Large intestine (tissue), 3 donors: ENCODE data around the gene USP6NL. TPM values are rescaled to one million over a fixed set of nuclear protein-coding genes. Genes with fewer than 3 reads are reported as not detected.
A peak's percentile ranks its signal among the peaks of the same experiment; 100 is the strongest.
"Not testable (repeated sequence)": the region's sequence is repeated elsewhere in the genome, so short reads cannot be mapped to it uniquely, and the experiment has no call there.

Source experiments
- DNase-seq, 2 donors: peaks; one replicate each; pipeline versions ENCODE4 v3.0.0 to v3.0.0-alpha.2; 2013
- H3K27ac ChIP-seq: one replicate; pipeline ENCODE4 v1.5.1; 2013; ENCODE audit warnings: low read length
- H3K27me3 ChIP-seq: 2 replicates; pipeline ENCODE4 v1.6.1; 2013; ENCODE audit warnings: low read length; ENCODE audit not compliant: control insufficient read depth, insufficient read depth
- H3K36me3 ChIP-seq: 2 replicates; pipeline ENCODE4 v1.6.1; 2013; ENCODE audit warnings: low read length; ENCODE audit not compliant: control insufficient read depth, insufficient read depth
- H3K4me1 ChIP-seq: one replicate; pipeline ENCODE4 v1.6.1; 2013; ENCODE audit warnings: low read length; ENCODE audit not compliant: control insufficient read depth, insufficient read depth
- H3K4me3 ChIP-seq: one replicate; pipeline ENCODE4 v1.5.1; 2013; ENCODE audit warnings: low read length
- H3K9me3 ChIP-seq: one replicate; pipeline ENCODE4 v1.6.1; 2013; ENCODE audit warnings: mild to moderate bottlenecking, low read depth, low read length, moderate library complexity; ENCODE audit not compliant: control insufficient read depth
- WGBS: methylation state at CpG from one replicate; pipeline ENCODE4 v1.1.5; 2013; ENCODE audit warnings: low lambda C conversion rate; ENCODE audit not compliant: insufficient coverage; 5-methylcytosine and 5-hydroxymethylcytosine counted together
- polyA plus RNA-seq: library from polyadenylated mRNA; unstranded; fragments of 120-200 nt; gene quantifications from one replicate; pipeline ENCODE4 v1.2.1, GENCODE V29; 2013

Gene USP6NL
- polyA plus RNA-seq, 1 donor = 20.4 TPM

DNA sequence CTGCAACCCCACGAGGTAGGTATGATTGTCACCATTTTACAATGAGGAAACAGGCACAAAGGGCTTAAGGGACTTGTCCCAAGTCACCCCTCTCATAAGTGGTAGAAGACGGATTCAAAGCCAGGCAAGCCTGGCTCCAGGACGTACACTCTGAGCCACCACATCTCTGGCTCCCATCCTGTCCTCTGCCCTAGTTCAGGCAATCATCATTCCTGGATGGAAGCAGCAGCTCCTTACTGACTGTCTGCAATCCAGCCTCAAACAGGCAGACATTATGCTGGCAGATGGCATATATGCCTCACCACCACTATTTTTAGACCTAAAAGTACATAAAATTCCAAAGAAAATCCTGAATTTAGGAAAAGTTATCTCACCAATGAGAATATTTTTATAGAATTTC is 100.7 kb downstream of the USP6NL start:
- Histone ChIP-seq H3K9me3 (no peaks in the 10 kb centered on the region), H3K27ac (no peak overlapping the region), H3K36me3 (peaks cover 12% of the 10 kb centered on the region), H3K27me3 (no peaks in the 10 kb centered on the region), H3K4me3 (no peak overlapping the region), H3K4me1 (no peaks in the 10 kb centered on the region)
- DNase-seq = no peak
- no CpG with 5 or more reads among the region's 3 CpGs for WGBS

DNA sequence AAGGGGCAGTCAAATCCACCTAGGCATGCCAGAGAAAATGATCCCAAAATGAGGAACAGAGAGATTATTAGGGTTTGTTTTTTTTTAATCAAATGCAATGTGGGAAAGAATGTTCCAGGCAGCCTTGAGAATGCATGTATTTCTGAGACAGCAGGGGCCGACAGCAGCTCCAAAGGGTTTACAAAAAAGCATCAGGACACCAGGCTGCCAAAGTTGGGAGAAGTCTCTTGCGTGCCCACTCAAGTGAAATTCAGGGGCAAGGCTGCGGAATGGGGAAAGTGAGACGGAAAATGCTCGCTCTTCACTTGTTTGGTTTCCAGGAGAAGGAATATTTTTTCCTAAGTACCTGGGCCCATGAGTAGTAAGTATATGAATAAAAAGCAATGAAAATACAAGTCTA is 101.2 kb downstream of the USP6NL start:
- H3K9me3 ChIP-seq = no peaks in the 10 kb centered on the region
- 100% methylated on average over 1 of the region's 5 CpGs for WGBS
- H3K27me3 ChIP-seq = no peaks in the 10 kb centered on the region
- H3K27ac ChIP-seq = no peak overlapping the region
- no peak for DNase-seq
- no peak overlapping the region for H3K4me3 ChIP-seq
- peaks cover 13% of the 10 kb centered on the region for H3K36me3 ChIP-seq
- no peaks in the 10 kb centered on the region for H3K4me1 ChIP-seq

DNA sequence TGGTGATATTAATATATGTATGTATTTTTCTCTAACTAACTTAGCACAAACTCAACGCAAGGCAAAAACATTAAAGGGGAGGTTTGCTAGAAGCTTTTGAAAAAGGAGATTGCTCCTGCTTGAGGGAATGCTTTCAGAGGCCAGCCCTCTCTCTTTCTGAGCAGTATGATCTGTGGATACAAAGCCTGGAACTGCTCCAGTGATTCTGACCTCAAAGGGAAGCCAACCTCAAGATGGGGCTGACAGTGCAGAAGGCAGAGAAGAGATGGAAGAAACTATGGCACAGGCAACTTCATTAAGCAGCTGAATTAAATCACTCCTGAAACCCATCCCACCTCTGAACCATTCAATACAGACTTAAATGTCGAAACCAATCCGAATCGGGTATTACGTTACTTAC is 102.4 kb downstream of the USP6NL start:
- Histone ChIP-seq H3K4me3 (no peak overlapping the region), H3K9me3 (no peaks in the 10 kb centered on the region), H3K27ac (no peak overlapping the region), H3K27me3 (no peaks in the 10 kb centered on the region), H3K36me3 (peaks cover 13% of the 10 kb centered on the region), H3K4me1 (no peaks in the 10 kb centered on the region)
- WGBS = 100% methylated on average over 1 of the region's 5 CpGs
- DNase-seq = no peak

GRCh38 chr10:11506247-11506789 is 105.1 kb downstream of the USP6NL start:
- Histone ChIP-seq H3K9me3 (no peaks in the 10 kb centered on the region), H3K4me3 (no peak overlapping the region), H3K27ac (no peak overlapping the region), H3K27me3 (no peaks in the 10 kb centered on the region), H3K4me1 (no peaks in the 10 kb centered on the region), H3K36me3 (peaks cover 10% of the 10 kb centered on the region)
- DNase-seq = no peak
- no CpG with 5 or more reads among the region's 3 CpGs for WGBS

- no peak for DNase-seq
- no peak overlapping the region for H3K4me3 ChIP-seq
- no peaks in the 10 kb centered on the region for H3K27me3 ChIP-seq
Observed at GRCh38 chr10:11505639-11506038, 105.8 kb downstream of the USP6NL start.

DNA sequence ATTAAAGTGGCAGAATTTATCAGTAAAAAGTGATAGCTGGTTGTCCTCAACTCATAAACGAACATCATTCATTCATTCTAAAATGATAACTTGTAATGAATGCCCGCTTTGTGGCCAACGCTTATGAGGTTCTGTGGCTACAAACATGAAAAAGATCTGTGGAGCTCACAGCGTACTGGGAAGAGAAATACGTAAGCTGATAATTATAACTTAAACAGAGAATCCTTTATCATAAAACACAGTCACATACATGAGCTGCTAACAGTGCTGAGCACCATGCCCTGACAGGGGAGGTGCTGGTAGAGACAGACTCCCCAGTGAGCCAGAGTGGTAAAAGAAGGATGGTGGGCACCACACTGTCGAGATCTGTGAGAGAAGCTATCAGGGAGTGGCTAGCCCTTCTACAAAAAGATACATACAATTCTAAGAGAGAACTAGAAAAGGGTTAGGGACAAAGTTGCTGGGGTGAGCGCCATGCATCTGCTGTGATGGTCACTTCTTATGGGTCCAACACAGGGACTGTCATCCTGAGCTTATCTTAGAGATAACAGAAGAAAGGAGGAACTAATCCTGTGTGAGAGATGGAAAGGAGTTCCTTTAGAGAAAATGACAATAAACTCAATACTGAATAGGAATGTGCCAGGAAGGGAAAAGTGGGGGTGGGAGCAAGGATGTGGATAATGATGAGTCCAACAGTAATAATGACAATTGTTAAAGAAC is 106.7 kb downstream of the USP6NL start:
- Histone ChIP-seq H3K9me3 (no peaks in the 10 kb centered on the region), H3K27ac (no peak overlapping the region), H3K27me3 (no peaks in the 10 kb centered on the region), H3K4me1 (no peaks in the 10 kb centered on the region), H3K36me3 (peaks cover 12% of the 10 kb centered on the region), H3K4me3 (no peak overlapping the region)
- WGBS = 85% methylated on average over 5 of the region's 7 CpGs
- no peak for DNase-seq

More at GRCh38 chr10:11505639-11506038, 105.8 kb downstream of the USP6NL start:
- Histone ChIP-seq H3K36me3 (peaks cover 10% of the 10 kb centered on the region), H3K9me3 (no peaks in the 10 kb centered on the region), H3K4me1 (no peaks in the 10 kb centered on the region), H3K27ac (no peak overlapping the region)
- WGBS = no CpG with 5 or more reads among the region's 3 CpGs

- no peaks in the 10 kb centered on the region for H3K4me1 ChIP-seq
- no peaks in the 10 kb centered on the region for H3K27me3 ChIP-seq
- DNase-seq = no peak
- no peaks in the 10 kb centered on the region for H3K9me3 ChIP-seq
- H3K4me3 ChIP-seq = no peak overlapping the region
- peaks cover 12% of the 10 kb centered on the region for H3K36me3 ChIP-seq
- 100% methylated on average over 1 of the region's 3 CpGs for WGBS
- no peak overlapping the region for H3K27ac ChIP-seq
Observed at GRCh38 chr10:11501600-11501999, 109.8 kb downstream of the USP6NL start.

GRCh38 chr10:11499425-11500071 is 111.9 kb downstream of the USP6NL start:
- Histone ChIP-seq H3K27me3 (no peaks in the 10 kb centered on the region), H3K36me3 (peaks cover 8% of the 10 kb centered on the region), H3K4me1 (no peaks in the 10 kb centered on the region), H3K9me3 (no peaks in the 10 kb centered on the region), H3K4me3 (no peak overlapping the region), H3K27ac (no peak overlapping the region)
- 100% methylated on average over 1 of the region's 4 CpGs for WGBS
- DNase-seq = peak in 1 of 2 donors; percentile 17

- H3K27me3 ChIP-seq = no peaks in the 10 kb centered on the region
- H3K4me3 ChIP-seq = no peak overlapping the region
- no peaks in the 10 kb centered on the region for H3K4me1 ChIP-seq
- no CpG with 5 or more reads among the region's 2 CpGs for WGBS
- H3K36me3 ChIP-seq = peaks cover 16% of the 10 kb centered on the region
- peaks cover 4% of the 10 kb centered on the region for H3K9me3 ChIP-seq
- H3K27ac ChIP-seq = no peak overlapping the region
- no peak for DNase-seq
Observed at GRCh38 chr10:11498399-11498798, 113.1 kb downstream of the USP6NL start.

DNA sequence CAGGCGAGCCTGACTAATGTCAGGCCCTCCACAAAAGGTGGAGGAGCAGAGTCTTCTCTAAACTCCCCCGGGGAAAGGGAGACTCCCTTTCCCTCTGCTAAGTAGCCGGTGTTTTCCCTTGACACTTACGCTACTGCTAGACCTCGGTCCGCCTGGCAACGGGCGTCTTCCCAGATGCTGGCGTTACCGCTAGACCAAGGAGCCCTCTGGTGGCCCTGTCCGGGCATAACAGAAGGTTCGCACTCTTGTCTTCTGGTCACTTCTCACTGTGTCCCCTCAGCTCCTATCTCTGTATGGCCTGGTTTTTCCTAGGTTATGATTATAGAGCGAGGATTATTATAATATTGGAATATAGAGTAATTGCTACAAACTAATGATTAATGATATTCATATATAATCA is 116.5 kb downstream of the USP6NL start:
- H3K4me1 ChIP-seq, DNase-seq, H3K9me3 ChIP-seq, H3K4me3 ChIP-seq, H3K27ac ChIP-seq, H3K27me3 ChIP-seq: not testable (repeated sequence)
- WGBS = no CpG with 5 or more reads among the region's 13 CpGs
- peaks cover 40% of the 10 kb centered on the region for H3K36me3 ChIP-seq
